Activated T-helper 1 cell treated with anti-CD3 and anti-CD28 coated beads, Interleukin-12 subunit alpha, Interleukin-12 subunit beta, Interleukin-2, Interleukin-4 antibody, amounts not matched to agents 30 ng/mL and 10 ng/mL and 1 ng/mL, durations not matched to agents 14 hours and 24 hours and 36 hours (primary cell): ENCODE data around the gene PAFAH2. TPM values are rescaled to one million over a fixed set of nuclear protein-coding genes. Genes with fewer than 3 reads are reported as not detected.

ENCODE experiments used
- DNase-seq: peaks from one replicate; pipeline ENCODE4 v3.0.0; 2021; ENCODE audit warnings: low spot score
- H3K27ac Mint-ChIP-seq: one replicate; pipeline ENCODE4 v1.8.0; 2021; ENCODE audit warnings: mild to moderate bottlenecking, mixed read lengths
- H3K27me3 Mint-ChIP-seq: one replicate; pipeline ENCODE4 v1.8.0; 2022; ENCODE audit warnings: mild to moderate bottlenecking, moderate library complexity, mixed read lengths; ENCODE audit not compliant: insufficient read depth
- H3K36me3 Mint-ChIP-seq: one replicate; pipeline ENCODE4 v1.8.0; 2021; ENCODE audit warnings: low read depth, mixed read lengths
- H3K4me1 Mint-ChIP-seq: one replicate; pipeline ENCODE4 v1.8.0; 2021; ENCODE audit warnings: low read depth, mixed read lengths
- H3K4me3 Mint-ChIP-seq: one replicate; pipeline ENCODE4 v1.8.0; 2021; ENCODE audit warnings: mild to moderate bottlenecking, moderate library complexity, mixed read lengths
- H3K9me3 Mint-ChIP-seq: one replicate; pipeline ENCODE4 v1.8.0; 2021; ENCODE audit warnings: mixed read lengths
- intact Hi-C: fragments of 100-400 bp; cut with micrococcal nuclease; formaldehyde crosslinking; loops from one replicate; pipeline ENCODE4 v1.15.1; 2024
- total RNA-seq: library from RNA; stranded (reverse); gene quantifications from 2 replicates; pipeline ENCODE4 v1.2.3, GENCODE V29; 2022

Gene PAFAH2
- total RNA-seq, 1 donor from 2014 or later = 8.0 TPM

GRCh38 chr1:25978403-25978802 lies 19.5 kb downstream of the PAFAH2 start:
- peaks cover 10% of the 10 kb centered on the region for H3K4me1 Mint-ChIP-seq
- peaks cover 42% of the 10 kb centered on the region for H3K36me3 Mint-ChIP-seq
- no peak overlapping the region for H3K27ac Mint-ChIP-seq
- no peaks in the 10 kb centered on the region for H3K9me3 Mint-ChIP-seq
- DNase-seq = no peak
- H3K27me3 Mint-ChIP-seq = no peaks in the 10 kb centered on the region
- intact Hi-C loops = no loop called here
- no peak overlapping the region for H3K4me3 Mint-ChIP-seq

GRCh38 chr1:25977801-25978200 lies 20.1 kb downstream of the PAFAH2 start:
- H3K4me3 Mint-ChIP-seq = no peak overlapping the region
- no peak for DNase-seq
- H3K4me1 Mint-ChIP-seq = peaks cover 10% of the 10 kb centered on the region
- H3K36me3 Mint-ChIP-seq = peaks cover 45% of the 10 kb centered on the region
- no peak overlapping the region for H3K27ac Mint-ChIP-seq
- H3K27me3 Mint-ChIP-seq = no peaks in the 10 kb centered on the region
- H3K9me3 Mint-ChIP-seq = no peaks in the 10 kb centered on the region
- intact Hi-C loops = no loop called here

- Mint-ChIP-seq H3K36me3 (peaks cover 54% of the 10 kb centered on the region), H3K9me3 (no peaks in the 10 kb centered on the region), H3K27me3 (no peaks in the 10 kb centered on the region), H3K27ac (no peak overlapping the region), H3K4me3 (no peak overlapping the region), H3K4me1 (peaks cover 32% of the 10 kb centered on the region)
- no peak for DNase-seq
- intact Hi-C loops = loop anchor here (5.0 kb wide), 1 partner anchor 51 kb away; no protein-coding TSS in a partner anchor
Observed at GRCh38 chr1:25973610-25974321, 24.1 kb downstream of the PAFAH2 start.

GRCh38 chr1:25971811-25972180 lies 26.1 kb downstream of the PAFAH2 start:
- H3K36me3 Mint-ChIP-seq = peaks cover 62% of the 10 kb centered on the region

GRCh38 chr1:25971066-25971810 lies 26.6 kb downstream of the PAFAH2 start:
- Mint-ChIP-seq H3K27me3 (no peaks in the 10 kb centered on the region), H3K4me3 (peak overlapping the region; percentile 31), H3K36me3 (peaks cover 60% of the 10 kb centered on the region)

More at GRCh38 chr1:25971811-25972180, 26.1 kb downstream of the PAFAH2 start:
- peak overlapping the region; percentile 69 for H3K27ac Mint-ChIP-seq
- peaks cover 32% of the 10 kb centered on the region for H3K4me1 Mint-ChIP-seq
- no peaks in the 10 kb centered on the region for H3K9me3 Mint-ChIP-seq
- H3K4me3 Mint-ChIP-seq = peak overlapping the region; percentile 31
- no peaks in the 10 kb centered on the region for H3K27me3 Mint-ChIP-seq
- intact Hi-C loops = loop anchor here (1.0 to 5.0 kb wide), 2 partner anchors 27 to 49 kb away; partner anchors contain the start of gene PAFAH2
- DNase-seq = no peak

GRCh38 chr1:25967308-25967707 lies 30.6 kb downstream of the PAFAH2 start:
- DNase-seq = no peak
- Mint-ChIP-seq H3K36me3 (peaks cover 53% of the 10 kb centered on the region), H3K4me3 (no peak overlapping the region), H3K9me3 (no peaks in the 10 kb centered on the region), H3K27ac (no peak overlapping the region), H3K27me3 (no peaks in the 10 kb centered on the region), H3K4me1 (peaks cover 26% of the 10 kb centered on the region)
- intact Hi-C loops = no loop called here

More at GRCh38 chr1:25971066-25971810, 26.6 kb downstream of the PAFAH2 start:
- Mint-ChIP-seq H3K27ac (peak overlapping the region; percentile 69), H3K4me1 (peaks cover 32% of the 10 kb centered on the region), H3K9me3 (no peaks in the 10 kb centered on the region)
- DNase-seq = peak; percentile 5
- intact Hi-C loops = loop anchor here (1.0 to 5.0 kb wide), 2 partner anchors 27 to 49 kb away; partner anchors contain the start of gene PAFAH2

- H3K4me1 Mint-ChIP-seq = no peaks in the 10 kb centered on the region
- no peaks in the 10 kb centered on the region for H3K27me3 Mint-ChIP-seq
- intact Hi-C loops = no loop called here
- no peak overlapping the region for H3K27ac Mint-ChIP-seq
- no peak overlapping the region for H3K4me3 Mint-ChIP-seq
- DNase-seq = no peak
- no peaks in the 10 kb centered on the region for H3K9me3 Mint-ChIP-seq
- peaks cover 43% of the 10 kb centered on the region for H3K36me3 Mint-ChIP-seq
Observed at GRCh38 chr1:25959611-25960010, 38.3 kb downstream of the PAFAH2 start.

GRCh38 chr1:25958465-25958864 lies 39.4 kb downstream of the PAFAH2 start:
- Mint-ChIP-seq H3K27me3 (peaks cover 3% of the 10 kb centered on the region), H3K36me3 (peaks cover 38% of the 10 kb centered on the region), H3K4me1 (peaks cover 4% of the 10 kb centered on the region), H3K4me3 (no peak overlapping the region), H3K9me3 (no peaks in the 10 kb centered on the region), H3K27ac (no peak overlapping the region)
- no peak for DNase-seq
- intact Hi-C loops = no loop called here

GRCh38 chr1:25955553-25955952 lies 42.3 kb downstream of the PAFAH2 start:
- H3K27ac Mint-ChIP-seq = no peak overlapping the region
- H3K9me3 Mint-ChIP-seq = no peaks in the 10 kb centered on the region
- peaks cover 4% of the 10 kb centered on the region for H3K4me1 Mint-ChIP-seq
- H3K4me3 Mint-ChIP-seq = no peak overlapping the region
- peaks cover 3% of the 10 kb centered on the region for H3K27me3 Mint-ChIP-seq
- intact Hi-C loops = no loop called here
- peaks cover 22% of the 10 kb centered on the region for H3K36me3 Mint-ChIP-seq
- no peak for DNase-seq

GRCh38 chr1:25954282-25954938 lies 43.5 kb downstream of the PAFAH2 start:
- no peak overlapping the region for H3K27ac Mint-ChIP-seq
- no peak for DNase-seq
- intact Hi-C loops = no loop called here
- peaks cover 3% of the 10 kb centered on the region for H3K27me3 Mint-ChIP-seq
- H3K36me3 Mint-ChIP-seq = peaks cover 11% of the 10 kb centered on the region
- peaks cover 4% of the 10 kb centered on the region for H3K4me1 Mint-ChIP-seq
- no peaks in the 10 kb centered on the region for H3K9me3 Mint-ChIP-seq
- no peak overlapping the region for H3K4me3 Mint-ChIP-seq

- no peak for DNase-seq
- peaks cover 4% of the 10 kb centered on the region for H3K4me1 Mint-ChIP-seq
- no peaks in the 10 kb centered on the region for H3K9me3 Mint-ChIP-seq
- no peak overlapping the region for H3K4me3 Mint-ChIP-seq
- no peak overlapping the region for H3K27ac Mint-ChIP-seq
- intact Hi-C loops = no loop called here
- H3K36me3 Mint-ChIP-seq = peaks cover 3% of the 10 kb centered on the region
- peaks cover 3% of the 10 kb centered on the region for H3K27me3 Mint-ChIP-seq
Observed at GRCh38 chr1:25952841-25953401, 44.9 kb downstream of the PAFAH2 start.

GRCh38 chr1:25948641-25949040 lies 49.2 kb downstream of the PAFAH2 start:
- Mint-ChIP-seq H3K9me3 (peaks cover 3% of the 10 kb centered on the region), H3K4me3 (no peak overlapping the region), H3K4me1 (no peaks in the 10 kb centered on the region), H3K27ac (no peak overlapping the region), H3K27me3 (peaks cover 1% of the 10 kb centered on the region), H3K36me3 (no peaks in the 10 kb centered on the region)
- intact Hi-C loops = no loop called here
- DNase-seq = no peak
